Measurements from ENCODE around the gene PIK3R5. TPM values are rescaled to one million over a fixed set of nuclear protein-coding genes. Genes with fewer than 3 reads are reported as not detected.

PIK3R5 gene
- total and polyA plus RNA-seq, 12 donors, result 0.66 to 10.1 (median 2.2) TPM

DNA sequence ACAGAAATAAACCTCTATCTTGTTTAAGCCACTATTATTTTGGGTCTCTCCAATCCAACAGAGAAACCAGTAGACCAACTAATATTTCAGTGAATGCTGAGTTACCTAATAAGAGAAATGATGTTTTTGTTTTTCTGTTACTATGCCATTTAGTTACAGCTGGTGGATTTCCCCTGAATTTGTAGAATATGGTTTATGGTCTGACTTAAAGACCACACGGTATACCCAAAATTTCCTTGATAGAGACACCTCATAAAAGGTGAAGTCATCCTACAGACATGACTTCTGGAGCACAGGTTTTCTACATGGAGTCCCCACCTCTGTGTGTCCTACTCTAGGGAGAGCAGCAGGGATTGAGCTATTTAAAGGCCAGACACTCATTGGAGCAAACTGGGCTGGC, 13.3 kb downstream of the PIK3R5 start:
- Histone ChIP-seq H3K27ac (peak overlapping the region in 1 of 10 donors; percentile 29), H3K27me3 (peaks cover 0 to 48% (median 27%) of the 10 kb centered on the region in 7 donors), H3K36me3 (no peaks in the 10 kb centered on the region), H3K4me1 (peaks cover 0 to 85% (median 0%) of the 10 kb centered on the region in 9 donors), H3K9me3 (peaks cover 0 to 5% (median 0%) of the 10 kb centered on the region in 11 donors), H3K4me3 (no peak overlapping the region)
- no peak for DNase-seq
- WGBS, 2 donors, result 90 to 97% methylated on average over 1 of the region's 1 CpG
- ATAC-seq, result no peak
- intact Hi-C loops (cut with DNase I), result no loop called here
- TF ChIP-seq CTCF (IDR thresholded peaks at IDR 0.05), result no peak

DNA sequence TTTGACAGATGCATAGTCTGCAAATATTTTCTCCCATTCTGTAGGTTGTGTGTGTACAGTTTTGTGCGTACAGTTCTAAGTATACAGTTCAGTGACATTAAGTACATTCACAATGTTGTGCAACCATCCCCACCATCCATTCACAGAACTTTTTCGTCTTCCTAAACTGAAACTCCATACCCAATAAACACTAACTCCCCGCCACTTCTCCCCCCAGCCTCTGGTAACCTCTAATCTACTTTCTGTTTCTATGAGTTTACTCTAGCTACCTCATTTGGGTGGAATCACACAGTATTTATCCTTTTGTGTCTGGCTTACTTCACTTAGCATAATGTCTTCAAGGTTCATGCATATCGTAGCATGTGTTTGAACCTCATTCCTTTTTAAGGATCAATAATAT, 14.3 kb downstream of the PIK3R5 start:
- 87 to 93% methylated on average over 4 of the region's 4 CpGs for WGBS, 2 donors

DNA sequence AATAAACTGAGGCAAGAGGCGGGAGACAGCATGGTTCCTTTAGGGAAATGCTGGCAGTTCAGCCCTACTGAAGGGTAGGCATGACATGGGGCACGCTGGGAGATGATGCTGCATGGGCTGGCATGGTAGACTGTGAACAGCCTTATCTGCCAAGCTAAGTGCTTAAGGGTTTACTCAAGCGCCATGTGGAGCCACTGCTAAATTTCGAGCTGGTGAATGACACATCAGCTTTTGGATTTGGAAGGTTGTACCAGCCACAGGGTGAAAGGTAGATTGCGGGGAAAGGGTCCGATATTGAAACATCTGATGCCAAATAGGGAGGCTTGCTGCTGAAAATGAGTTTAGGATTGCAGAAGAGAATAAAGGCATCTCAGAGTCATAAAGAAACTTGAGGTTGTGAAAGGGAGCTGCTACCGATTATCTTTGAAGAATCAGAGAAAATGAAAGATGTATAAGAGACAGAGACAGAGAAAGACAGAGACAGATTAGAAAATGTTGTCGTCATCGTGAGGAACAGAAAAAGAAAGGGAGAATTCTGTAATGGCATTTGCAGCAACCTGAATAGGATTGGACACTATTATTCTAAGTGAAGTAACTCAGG, 16.3 kb downstream of the PIK3R5 start:
- Histone ChIP-seq H3K9me3 (peaks cover 0 to 9% (median 0%) of the 10 kb centered on the region in 11 donors), H3K36me3 (peaks cover 0 to 4% (median 0%) of the 10 kb centered on the region in 9 donors), H3K4me1 (peaks cover 0 to 73% (median 0%) of the 10 kb centered on the region in 9 donors), H3K27ac (peak overlapping the region in 1 of 10 donors; percentile 27), H3K27me3 (peaks cover 0 to 34% (median 18%) of the 10 kb centered on the region in 7 donors), H3K4me3 (no peak overlapping the region)
- ATAC-seq (peak in 7 of 8 donors; percentile 53 to 89 (median 62)), DNase-seq (no peak)
- 70 to 79% methylated on average over 9 of the region's 9 CpGs for WGBS, 2 donors
- intact Hi-C loops (cut with DNase I), result no loop called here
- TF ChIP-seq CTCF (IDR thresholded peaks at IDR 0.05), result no peak

More for the DNA sequence above, 14.3 kb downstream of the PIK3R5 start:
- H3K27me3 ChIP-seq, result peaks cover 0 to 39% (median 30%) of the 10 kb centered on the region in 7 donors
- H3K4me3 ChIP-seq, result no peak overlapping the region
- no peak for TF ChIP-seq CTCF (IDR thresholded peaks at IDR 0.05)
- H3K4me1 ChIP-seq, result peaks cover 0 to 75% (median 0%) of the 10 kb centered on the region in 9 donors
- H3K36me3 ChIP-seq, result no peaks in the 10 kb centered on the region
- ATAC-seq, result no peak
- DNase-seq, result no peak
- intact Hi-C loops (cut with DNase I), result no loop called here
- peak overlapping the region in 1 of 10 donors; percentile 37 for H3K27ac ChIP-seq
- H3K9me3 ChIP-seq, result peaks cover 0 to 5% (median 0%) of the 10 kb centered on the region in 11 donors

- no peak overlapping the region for H3K4me3 ChIP-seq
- peaks cover 0 to 12% (median 0%) of the 10 kb centered on the region in 11 donors for H3K9me3 ChIP-seq
- no peak for ATAC-seq
- DNase-seq, result no peak
- peak overlapping the region in 1 of 10 donors; percentile 27 for H3K27ac ChIP-seq
- WGBS, 2 donors, result 95% methylated on average over 7 of the region's 7 CpGs
- no peak for TF ChIP-seq CTCF (IDR thresholded peaks at IDR 0.05)
- H3K4me1 ChIP-seq, result peaks cover 0 to 68% (median 0%) of the 10 kb centered on the region in 9 donors
- H3K27me3 ChIP-seq, result peaks cover 0 to 30% (median 15%) of the 10 kb centered on the region in 7 donors
- intact Hi-C loops (cut with DNase I), result no loop called here
- peaks cover 0 to 7% (median 0%) of the 10 kb centered on the region in 9 donors for H3K36me3 ChIP-seq
Measured at GRCh38 chr17:8948462-8948861, 17.0 kb downstream of the PIK3R5 start.
